ENCODE results near the gene NMRK2.

GRCh38 chr19:3980353-3981251, 47.7 kb downstream of the NMRK2 start:
- TF ChIP-seq EP300 (IDR thresholded peaks at IDR 0.05) (no peak), POLR2AphosphoS5 (IDR thresholded peaks at IDR 0.05) (no peak), CTCF (IDR thresholded peaks at IDR 0.05) (no peak), POLR2A (IDR thresholded peaks at IDR 0.05; ENCODE audit: low read depth) (no peak)

All from esophagus muscularis mucosa (tissue), 4 donors.